Retinal pigment epithelial cell (primary cell): ENCODE measurements around the gene MXD4.
"Not testable (repeated sequence)": the region's sequence is repeated elsewhere in the genome, so short reads cannot be mapped to it uniquely, and the experiment has no call there.

ENCODE experiments used
- DNase-seq: peaks from one replicate; pipeline ENCODE4 v3.0.0-alpha.2; 2010; ENCODE audit warnings: low read depth
- H3K4me3 ChIP-seq: 2 replicates; pipeline ENCODE4 v1.5.1; 2011; ENCODE audit warnings: mild to moderate bottlenecking, low read length, control low read depth, moderate library complexity
- CTCF ChIP-seq: conservative IDR thresholded peaks from 2 replicates; pipeline ENCODE4 v1.5.1; 2011; ENCODE audit warnings: low read depth, low read length, control low read depth, inconsistent platforms

MXD4 gene

DNA sequence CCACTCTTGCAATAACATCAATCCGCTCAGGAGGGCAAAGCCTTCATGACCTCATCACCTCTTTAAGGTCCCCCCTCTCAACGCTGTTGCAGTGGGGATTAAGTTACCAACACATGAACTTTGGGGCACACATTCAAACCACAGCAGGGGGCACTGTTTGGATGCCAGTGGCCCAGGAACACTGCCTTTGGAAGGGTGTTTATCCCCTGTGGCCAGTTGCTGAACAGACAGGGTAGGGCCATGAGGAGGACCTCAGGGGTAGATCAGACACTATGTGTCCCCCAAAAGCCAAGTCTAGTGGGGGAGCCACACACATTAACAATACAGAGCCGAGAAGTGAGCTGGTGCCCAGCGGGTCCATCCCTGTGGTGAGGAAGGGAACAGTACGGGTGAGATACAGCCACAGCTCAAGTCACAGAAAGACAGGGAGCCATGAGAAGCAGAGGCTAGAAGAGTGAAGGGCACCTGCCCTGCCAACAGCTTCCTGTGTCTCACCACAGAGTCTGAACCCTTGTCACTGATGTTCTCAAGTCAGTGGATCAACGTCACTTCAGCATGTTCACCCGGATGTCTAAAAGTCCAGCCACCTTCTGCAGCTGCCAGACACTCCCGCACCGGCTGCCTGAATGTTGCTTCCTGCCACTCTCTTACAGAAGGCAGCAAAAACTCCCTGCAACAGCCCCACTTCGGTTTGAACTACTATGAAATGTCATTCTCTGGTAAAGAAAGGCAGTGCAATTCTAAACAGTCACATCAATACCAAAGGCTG, 19.9 kb upstream of the MXD4 start:
- no peak for DNase-seq
- no peak overlapping the region for H3K4me3 ChIP-seq
- peak; percentile 37 for TF ChIP-seq CTCF

- no peak for DNase-seq
- H3K4me3 ChIP-seq, result no peak overlapping the region
- peak; percentile 26 for TF ChIP-seq CTCF
Measured at GRCh38 chr4:2280531-2281300, 18.8 kb upstream of the MXD4 start.

DNA sequence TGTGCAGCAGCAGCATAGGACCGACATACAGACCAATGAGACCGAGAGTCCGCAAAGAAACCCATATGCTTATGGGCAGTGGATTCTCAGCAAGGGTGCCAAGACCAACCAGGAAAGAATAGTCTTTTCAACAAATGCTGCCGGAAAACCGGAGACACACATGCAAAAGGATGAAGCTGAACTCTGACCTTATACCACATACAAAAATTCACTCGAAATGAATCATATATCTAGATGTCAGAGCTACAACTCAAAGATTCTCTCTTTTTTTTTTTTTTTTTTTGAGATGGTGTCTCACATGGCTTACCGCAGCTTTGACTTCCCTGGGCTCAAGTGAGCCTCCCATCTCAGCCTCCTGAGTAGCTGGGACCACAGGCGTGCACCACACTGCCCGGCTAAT, 16.0 kb upstream of the MXD4 start:
- DNase-seq, result no peak
- no peak for TF ChIP-seq CTCF
- H3K4me3 ChIP-seq, result no peak overlapping the region

DNA sequence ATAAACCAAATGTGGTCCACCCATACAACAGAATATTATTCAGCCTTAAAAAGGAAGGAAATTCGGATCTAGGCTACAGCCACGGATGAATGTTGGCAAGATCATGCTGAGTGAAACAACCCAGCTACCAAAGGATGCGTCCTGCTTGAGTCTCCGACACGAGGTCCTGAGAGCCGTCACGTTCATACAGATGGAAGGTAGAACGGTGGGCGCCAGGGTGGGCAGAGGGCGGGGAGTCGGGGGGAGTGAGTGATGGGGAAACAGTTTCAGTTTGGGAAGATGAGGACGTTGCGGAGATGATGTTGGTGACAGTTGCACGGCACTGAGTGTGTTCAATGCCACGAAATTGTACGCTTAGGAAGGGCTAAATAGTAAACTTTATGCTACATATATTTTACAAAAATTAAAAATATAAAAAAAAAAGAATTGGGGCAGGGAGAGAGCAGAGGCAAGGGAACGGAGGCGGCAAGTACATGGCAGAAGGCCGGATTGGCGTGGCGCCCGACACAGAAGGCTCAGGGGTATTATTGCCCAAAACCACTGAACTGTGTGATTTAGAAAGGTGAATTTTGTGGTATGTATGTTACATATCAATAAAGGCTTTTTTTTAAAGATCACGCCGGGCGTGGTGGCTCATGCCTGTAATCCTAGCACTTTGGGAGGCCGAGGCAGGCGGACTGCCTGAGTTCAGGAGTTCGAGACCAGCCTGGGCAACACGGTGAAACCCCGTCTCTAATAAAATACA, 14.8 kb upstream of the MXD4 start:
- DNase-seq, result no peak
- H3K4me3 ChIP-seq, result no peak overlapping the region
- no peak for TF ChIP-seq CTCF

DNA sequence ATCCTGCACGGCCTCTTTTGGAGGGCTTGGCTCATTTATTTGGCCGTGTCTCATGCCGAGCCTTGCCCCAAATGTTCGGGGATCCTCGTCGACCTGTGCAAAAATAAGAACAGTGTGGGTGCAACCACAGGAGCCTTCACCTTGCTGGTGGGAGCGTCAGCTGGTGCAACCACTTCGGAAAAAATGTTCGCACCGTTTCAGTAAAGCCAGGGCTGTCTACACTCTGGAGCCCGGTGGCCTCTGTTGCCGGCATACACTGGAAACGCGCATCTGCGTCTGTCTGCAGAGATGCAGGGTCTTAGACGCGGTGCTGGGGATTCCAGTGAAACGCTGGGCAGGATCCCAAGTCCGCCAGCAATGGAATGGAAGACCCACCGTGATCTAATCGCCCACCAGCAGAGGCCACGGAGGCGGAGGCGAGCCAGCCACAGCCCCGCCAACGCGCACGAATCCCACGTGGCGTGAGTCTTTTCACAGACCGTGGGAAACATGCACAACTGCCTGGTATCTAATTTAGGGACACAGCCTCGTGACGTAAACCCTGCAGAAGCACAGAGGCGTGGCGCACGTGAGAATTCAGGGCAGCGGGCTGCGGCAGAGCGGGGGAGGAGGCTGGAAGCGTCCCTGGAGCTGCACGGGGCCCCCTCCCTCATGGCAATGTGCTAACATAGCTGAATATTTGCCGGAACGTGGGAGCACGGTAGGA, 13.8 kb upstream of the MXD4 start:
- no peak overlapping the region for H3K4me3 ChIP-seq
- DNase-seq, result no peak
- TF ChIP-seq CTCF, result no peak

GRCh38 chr4:2275044-2275397, 13.1 kb upstream of the MXD4 start:
- DNase-seq, H3K4me3 ChIP-seq: not testable (repeated sequence)
